RWPE2 (cell line): ENCODE results near the gene TSPAN32.

ENCODE experiments used
- ATAC-seq: fragments of 200-7000 bp; cut with Tn5 transposase; 3 replicates; pipeline ENCODE4 v1.9.1; 2021; ENCODE audit warnings: low read depth
- DNase-seq: peaks from one replicate; pipeline ENCODE4 v3.0.0-alpha.2; 2020; ENCODE audit warnings: low spot score
- H3K27ac ChIP-seq: fragments of 450-650 bp; 2 replicates; pipeline ENCODE4 v1.5.1; 2017; ENCODE audit warnings: mild to moderate bottlenecking; ENCODE audit not compliant: poor library complexity, severe bottlenecking
- H3K27me3 ChIP-seq: fragments of 250-450 bp; sonication (Bioruptor Pico); 2 replicates; pipeline ENCODE4 v1.5.1; 2021; ENCODE audit warnings: mild to moderate bottlenecking, moderate library complexity; ENCODE audit not compliant: insufficient read depth, poor library complexity, severe bottlenecking
- H3K36me3 ChIP-seq: fragments of 250-450 bp; sonication (Bioruptor Pico); 2 replicates; pipeline ENCODE4 v1.5.1; 2020; ENCODE audit warnings: low read depth, mild to moderate bottlenecking, moderate library complexity
- H3K4me1 ChIP-seq: fragments of 250-450 bp; sonication (Bioruptor Pico); 2 replicates; pipeline ENCODE4 v1.5.1; 2021; ENCODE audit warnings: mild to moderate bottlenecking, moderate library complexity; ENCODE audit not compliant: insufficient read depth, poor library complexity, severe bottlenecking
- H3K4me3 ChIP-seq: fragments of 250-450 bp; sonication (Bioruptor Pico); 2 replicates; pipeline ENCODE4 v1.5.1; 2021; ENCODE audit warnings: mild to moderate bottlenecking, moderate library complexity; ENCODE audit not compliant: severe bottlenecking
- H3K9me3 ChIP-seq: fragments of 250-450 bp; sonication (Bioruptor Pico); 2 replicates; pipeline ENCODE4 v1.5.1; 2021; ENCODE audit warnings: mild to moderate bottlenecking, moderate library complexity; ENCODE audit not compliant: severe bottlenecking
- TF ChIP-seq, protein P1 (sequence below): fragments of 450-650 bp; IDR thresholded peaks from one replicate; pipeline ENCODE4 v1.5.1; 2017; ENCODE audit warnings: mild to moderate bottlenecking, moderate library complexity; ENCODE audit not compliant: poor library complexity, severe bottlenecking

TSPAN32 gene

DNA sequence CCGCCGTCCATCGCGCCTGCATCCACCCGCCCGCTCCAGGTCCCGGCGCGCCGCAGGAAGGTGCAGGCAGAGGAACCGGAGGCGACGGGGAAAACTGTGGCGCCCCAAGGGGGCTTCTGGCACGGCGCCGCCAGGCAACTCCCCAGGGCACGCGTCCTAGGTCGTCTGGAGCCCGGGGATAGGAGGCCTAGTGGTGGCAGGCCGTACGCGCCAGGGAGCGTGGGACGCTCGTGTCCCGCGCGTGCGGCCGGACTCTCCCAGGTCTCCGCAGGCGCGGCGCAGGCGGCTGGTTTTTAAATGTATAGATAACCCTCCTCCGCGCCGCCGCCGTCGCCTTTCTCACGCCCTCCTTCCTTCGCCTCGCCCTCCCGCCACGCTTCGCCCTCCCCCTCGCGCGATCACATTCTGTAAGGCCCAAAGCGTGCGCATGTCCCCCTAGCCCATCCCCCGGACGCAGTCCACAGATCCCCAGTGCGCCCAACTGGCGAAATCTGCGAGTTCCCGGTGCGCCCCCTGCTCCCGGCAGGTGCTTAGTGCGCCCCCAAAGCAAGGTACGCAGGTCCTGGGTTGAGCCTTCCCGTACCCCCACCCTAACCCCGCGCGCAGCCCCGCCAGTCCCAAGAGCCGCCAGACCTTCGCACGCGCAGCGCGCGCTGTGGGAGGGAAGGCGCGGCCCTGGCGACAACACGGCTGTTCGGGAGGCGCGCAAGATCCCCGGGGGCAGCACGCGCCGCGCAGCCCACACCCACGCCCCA is 31.3 kb upstream of the TSPAN32 start, which contains the start of gene ASCL2:
TSS of gene ASCL2 (minus strand) at position 267 of the 755 bp plus-strand sequence. CDS start at position 11, 256 bp downstream.
- Histone ChIP-seq H3K27me3 (peaks cover 24% of the 10 kb centered on the region), H3K9me3 (no peaks in the 10 kb centered on the region), H3K4me1 (no peaks in the 10 kb centered on the region), H3K4me3 (peak within 1 kb of the TSS; percentile 42), H3K27ac (peak within 1 kb of the TSS; percentile 26), H3K36me3 (no peaks in the 10 kb centered on the region)
- DNase-seq, result peak; percentile 54
- TF ChIP-seq, protein P1, sequence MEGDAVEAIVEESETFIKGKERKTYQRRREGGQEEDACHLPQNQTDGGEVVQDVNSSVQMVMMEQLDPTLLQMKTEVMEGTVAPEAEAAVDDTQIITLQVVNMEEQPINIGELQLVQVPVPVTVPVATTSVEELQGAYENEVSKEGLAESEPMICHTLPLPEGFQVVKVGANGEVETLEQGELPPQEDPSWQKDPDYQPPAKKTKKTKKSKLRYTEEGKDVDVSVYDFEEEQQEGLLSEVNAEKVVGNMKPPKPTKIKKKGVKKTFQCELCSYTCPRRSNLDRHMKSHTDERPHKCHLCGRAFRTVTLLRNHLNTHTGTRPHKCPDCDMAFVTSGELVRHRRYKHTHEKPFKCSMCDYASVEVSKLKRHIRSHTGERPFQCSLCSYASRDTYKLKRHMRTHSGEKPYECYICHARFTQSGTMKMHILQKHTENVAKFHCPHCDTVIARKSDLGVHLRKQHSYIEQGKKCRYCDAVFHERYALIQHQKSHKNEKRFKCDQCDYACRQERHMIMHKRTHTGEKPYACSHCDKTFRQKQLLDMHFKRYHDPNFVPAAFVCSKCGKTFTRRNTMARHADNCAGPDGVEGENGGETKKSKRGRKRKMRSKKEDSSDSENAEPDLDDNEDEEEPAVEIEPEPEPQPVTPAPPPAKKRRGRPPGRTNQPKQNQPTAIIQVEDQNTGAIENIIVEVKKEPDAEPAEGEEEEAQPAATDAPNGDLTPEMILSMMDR, result no peak
- no peak for ATAC-seq

DNA sequence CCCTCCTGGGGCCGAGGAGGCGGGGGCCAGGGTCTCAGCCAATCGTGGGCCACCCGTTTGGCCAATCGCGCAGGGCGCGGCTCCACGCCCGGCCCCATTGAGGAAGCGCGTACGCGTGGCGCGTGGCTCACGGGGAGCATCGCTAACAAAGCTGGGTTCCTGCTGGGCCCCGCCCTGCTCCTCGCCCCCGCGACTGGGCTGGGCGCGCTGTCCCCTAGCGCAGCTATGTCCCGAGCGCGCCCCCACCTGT is 30.8 kb upstream of the TSPAN32 start:
- H3K4me3 ChIP-seq, result peak overlapping the region; percentile 42
- no peaks in the 10 kb centered on the region for H3K4me1 ChIP-seq
- peaks cover 24% of the 10 kb centered on the region for H3K27me3 ChIP-seq
- DNase-seq (peak; percentile 49), ATAC-seq (no peak)
- TF ChIP-seq, protein P1, result no peak
- no peaks in the 10 kb centered on the region for H3K36me3 ChIP-seq
- no peak overlapping the region for H3K27ac ChIP-seq
- H3K9me3 ChIP-seq, result no peaks in the 10 kb centered on the region

DNA sequence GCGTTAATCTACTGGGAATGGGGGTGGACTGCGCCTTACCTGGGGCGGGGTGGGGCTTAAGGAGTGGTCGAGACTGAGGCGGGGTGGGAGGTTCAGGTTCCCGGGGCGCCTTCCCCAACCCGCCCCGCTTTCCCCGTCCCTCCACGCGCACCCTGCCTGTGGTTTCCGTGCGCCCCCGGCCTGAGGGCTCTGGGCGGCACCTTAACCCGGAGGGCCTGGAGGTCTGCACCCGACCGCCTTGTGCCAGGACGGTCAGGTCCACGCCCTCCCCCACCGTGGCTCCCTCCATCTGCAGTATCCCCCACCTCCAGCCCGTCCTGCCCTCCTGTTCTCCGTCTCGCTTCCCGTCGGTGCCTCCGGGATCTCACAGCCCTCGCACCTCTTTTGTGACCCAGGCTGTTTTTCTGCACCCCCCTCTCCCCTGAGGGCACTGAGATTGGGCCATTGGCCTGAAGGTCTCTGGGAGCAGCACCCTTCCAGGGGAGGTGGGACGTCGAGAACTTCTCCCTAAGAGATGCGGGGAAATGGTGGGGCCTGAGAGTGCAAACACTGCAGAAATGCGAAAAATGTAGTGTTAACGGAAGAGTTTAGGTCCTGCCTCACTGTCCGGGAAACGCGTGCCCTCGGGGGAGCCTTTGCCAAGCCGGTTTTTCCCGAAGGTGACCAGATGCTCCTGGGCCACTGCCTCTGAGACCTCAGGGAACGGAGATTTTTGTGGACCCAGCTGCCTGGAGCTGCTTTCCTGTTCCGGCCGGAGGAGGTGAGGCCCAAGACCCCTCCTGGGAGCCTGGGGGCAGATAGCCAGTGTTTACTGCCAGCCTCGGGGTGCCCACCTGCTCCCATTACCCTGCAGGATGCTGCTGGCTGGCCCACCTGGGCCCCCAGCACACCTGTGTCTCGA is 30.2 kb upstream of the TSPAN32 start:
- peaks cover 24% of the 10 kb centered on the region for H3K27me3 ChIP-seq
- ATAC-seq, result no peak
- no peak overlapping the region for H3K27ac ChIP-seq
- H3K36me3 ChIP-seq, result no peaks in the 10 kb centered on the region
- H3K4me1 ChIP-seq, result no peaks in the 10 kb centered on the region
- H3K9me3 ChIP-seq, result no peaks in the 10 kb centered on the region
- TF ChIP-seq, protein P1, result no peak
- DNase-seq, result peak; percentile 55
- H3K4me3 ChIP-seq, result no peak overlapping the region

DNA sequence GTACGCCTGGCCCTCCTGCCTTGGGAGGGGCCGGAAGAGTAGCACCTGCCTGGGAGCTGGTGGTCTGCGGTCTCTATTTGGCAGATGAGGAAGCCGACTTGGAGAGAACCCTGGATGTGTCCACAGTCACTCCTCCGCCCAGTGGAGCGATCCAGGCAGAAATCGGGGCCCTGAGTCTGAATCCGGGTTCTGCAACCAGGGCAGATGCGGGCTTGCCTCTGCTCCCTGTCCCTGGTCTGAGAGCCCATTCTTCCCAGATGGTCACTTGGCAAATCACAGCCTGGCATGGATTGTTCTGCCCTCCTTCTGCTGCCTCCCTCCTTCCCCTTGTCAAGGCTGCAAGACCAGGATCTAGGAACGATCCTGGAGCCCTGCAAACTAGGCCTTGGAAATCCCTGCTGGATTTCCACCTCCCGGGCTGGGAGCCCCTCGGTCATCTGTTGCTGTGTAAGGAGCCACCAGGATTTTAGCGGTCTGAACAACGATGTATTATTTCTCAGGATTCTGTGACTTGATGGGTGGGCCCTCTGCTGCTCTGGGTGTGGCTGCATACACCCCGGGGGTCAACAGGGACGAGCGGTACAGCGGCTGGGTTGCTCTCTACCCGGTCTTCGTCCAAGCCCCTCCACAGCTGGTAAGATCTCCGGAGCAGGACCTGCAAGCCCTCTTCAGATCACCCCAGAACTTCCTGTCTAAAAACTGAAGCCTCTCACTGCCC is 29.4 kb upstream of the TSPAN32 start:
- peaks cover 24% of the 10 kb centered on the region for H3K27me3 ChIP-seq
- TF ChIP-seq, protein P1, result no peak

More for the DNA sequence above, 29.4 kb upstream of the TSPAN32 start:
- no peaks in the 10 kb centered on the region for H3K36me3 ChIP-seq
- ATAC-seq (no peak), DNase-seq (peak; percentile 29)
- no peaks in the 10 kb centered on the region for H3K4me1 ChIP-seq
- H3K9me3 ChIP-seq, result no peaks in the 10 kb centered on the region
- no peak overlapping the region for H3K4me3 ChIP-seq
- no peak overlapping the region for H3K27ac ChIP-seq
